Activated naive CD8-positive, alpha-beta T cell treated with anti-CD3 and anti-CD28 coated beads, Interleukin-2, amount 10 ng/mL, durations not matched to agents 7 days and 5 days (primary cell): ENCODE data around the gene ADD2. TPM values are rescaled to one million over a fixed set of nuclear protein-coding genes. Genes with fewer than 3 reads are reported as not detected.

Experiments
- ATAC-seq: fragments of 150-1000 bp; cut with Tn5 transposase; one replicate; pipeline ENCODE4 v1.10.0; 2021; ENCODE audit warnings: low read depth, moderate library complexity
- POLR2A ChIA-PET: fragments of 350-600 bp; sonication (Branson Sonifier 250); formaldehyde crosslinking; loops from one replicate; lab custom pipeline; 2021; ENCODE audit warnings: antibody characterized with exemption; lab: Charles Lee
- DNase-seq: peaks from one replicate; pipeline ENCODE4 v3.0.0; 2021
- H3K27ac Mint-ChIP-seq: one replicate; pipeline ENCODE4 v1.8.0; 2022; ENCODE audit warnings: mild to moderate bottlenecking, mixed read lengths
- H3K27me3 Mint-ChIP-seq: one replicate; pipeline ENCODE4 v1.8.0; 2022; ENCODE audit warnings: mild to moderate bottlenecking, moderate library complexity, mixed read lengths
- H3K36me3 Mint-ChIP-seq: one replicate; pipeline ENCODE4 v1.8.0; 2021; ENCODE audit warnings: mild to moderate bottlenecking, mixed read lengths
- H3K4me1 Mint-ChIP-seq: one replicate; pipeline ENCODE4 v1.8.0; 2021; ENCODE audit warnings: mixed read lengths
- H3K4me3 Mint-ChIP-seq: one replicate; pipeline ENCODE4 v1.8.0; 2022; ENCODE audit warnings: mild to moderate bottlenecking, moderate library complexity, mixed read lengths
- H3K9me3 Mint-ChIP-seq: one replicate; pipeline ENCODE4 v1.8.0; 2021; ENCODE audit warnings: mixed read lengths
- total RNA-seq, 2 experiments: library from RNA; stranded (reverse); gene quantifications; one replicate each; pipeline ENCODE4 v1.2.3, GENCODE V29; 2021

ADD2 gene
- total RNA-seq, 2 experiments from 2014 or later = 20.9 to 25.7 TPM

GRCh38 chr2:70738159-70738558 is 29.8 kb downstream of the ADD2 start:
- no peaks in the 10 kb centered on the region for H3K36me3 Mint-ChIP-seq
- H3K27me3 Mint-ChIP-seq = peaks cover 6% of the 10 kb centered on the region
- H3K27ac Mint-ChIP-seq = no peak overlapping the region

GRCh38 chr2:70735071-70735470 is 32.9 kb downstream of the ADD2 start:
- POLR2A ChIA-PET = no interaction called here
- peaks cover 10% of the 10 kb centered on the region for H3K4me1 Mint-ChIP-seq
- no peak for DNase-seq
- H3K27me3 Mint-ChIP-seq = peaks cover 6% of the 10 kb centered on the region
- no peak overlapping the region for H3K27ac Mint-ChIP-seq
- no peaks in the 10 kb centered on the region for H3K9me3 Mint-ChIP-seq
- no peak overlapping the region for H3K4me3 Mint-ChIP-seq
- H3K36me3 Mint-ChIP-seq = no peaks in the 10 kb centered on the region
- no peak for ATAC-seq

More at GRCh38 chr2:70738159-70738558, 29.8 kb downstream of the ADD2 start:
- peaks cover 9% of the 10 kb centered on the region for H3K4me1 Mint-ChIP-seq
- ATAC-seq (no peak), DNase-seq (no peak)
- no peaks in the 10 kb centered on the region for H3K9me3 Mint-ChIP-seq
- H3K4me3 Mint-ChIP-seq = no peak overlapping the region
- POLR2A ChIA-PET = no interaction called here

GRCh38 chr2:70733646-70734180 is 34.3 kb downstream of the ADD2 start:
- Mint-ChIP-seq H3K4me3 (no peak overlapping the region), H3K27me3 (peaks cover 6% of the 10 kb centered on the region), H3K27ac (no peak overlapping the region), H3K4me1 (peaks cover 10% of the 10 kb centered on the region), H3K9me3 (no peaks in the 10 kb centered on the region), H3K36me3 (no peaks in the 10 kb centered on the region)
- DNase-seq (no peak), ATAC-seq (no peak)
- POLR2A ChIA-PET = no interaction called here

- no peak for DNase-seq
- ATAC-seq = no peak
- H3K4me1 Mint-ChIP-seq = peaks cover 10% of the 10 kb centered on the region
- H3K36me3 Mint-ChIP-seq = no peaks in the 10 kb centered on the region
- POLR2A ChIA-PET = no interaction called here
- H3K9me3 Mint-ChIP-seq = no peaks in the 10 kb centered on the region
- peaks cover 6% of the 10 kb centered on the region for H3K27me3 Mint-ChIP-seq
- no peak overlapping the region for H3K27ac Mint-ChIP-seq
- no peak overlapping the region for H3K4me3 Mint-ChIP-seq
These were observed 35.0 kb downstream of the ADD2 start for GRCh38 chr2:70732766-70733645.

GRCh38 chr2:70730730-70731129 is 37.3 kb downstream of the ADD2 start:
- ATAC-seq = no peak
- POLR2A ChIA-PET = no interaction called here
- Mint-ChIP-seq H3K27ac (no peak overlapping the region), H3K4me1 (peaks cover 10% of the 10 kb centered on the region), H3K36me3 (no peaks in the 10 kb centered on the region), H3K27me3 (peaks cover 6% of the 10 kb centered on the region), H3K9me3 (no peaks in the 10 kb centered on the region), H3K4me3 (no peak overlapping the region)
- no peak for DNase-seq

GRCh38 chr2:70729647-70730046 is 38.4 kb downstream of the ADD2 start:
- Mint-ChIP-seq H3K4me3 (no peak overlapping the region), H3K9me3 (no peaks in the 10 kb centered on the region), H3K27me3 (no peaks in the 10 kb centered on the region), H3K27ac (no peak overlapping the region), H3K36me3 (no peaks in the 10 kb centered on the region), H3K4me1 (peaks cover 5% of the 10 kb centered on the region)
- no peak for DNase-seq
- ATAC-seq = no peak
- POLR2A ChIA-PET = no interaction called here

GRCh38 chr2:70728128-70728527 is 39.9 kb downstream of the ADD2 start:
- POLR2A ChIA-PET = no interaction called here
- Mint-ChIP-seq H3K4me3 (no peak overlapping the region), H3K9me3 (no peaks in the 10 kb centered on the region), H3K27me3 (no peaks in the 10 kb centered on the region), H3K4me1 (peaks cover under 1% of the 10 kb centered on the region), H3K36me3 (no peaks in the 10 kb centered on the region), H3K27ac (no peak overlapping the region)
- no peak for ATAC-seq
- no peak for DNase-seq

- no peak for DNase-seq
- ATAC-seq = no peak
- H3K36me3 Mint-ChIP-seq = no peaks in the 10 kb centered on the region
- H3K4me3 Mint-ChIP-seq = no peak overlapping the region
- H3K4me1 Mint-ChIP-seq = no peaks in the 10 kb centered on the region
- POLR2A ChIA-PET = interaction anchor here (0.6 kb wide), 1 partner anchor 65 kb away, joined by 3 read pairs; no protein-coding TSS in a partner anchor
- H3K27me3 Mint-ChIP-seq = no peaks in the 10 kb centered on the region
- H3K9me3 Mint-ChIP-seq = no peaks in the 10 kb centered on the region
- no peak overlapping the region for H3K27ac Mint-ChIP-seq
These were observed 40.9 kb downstream of the ADD2 start for GRCh38 chr2:70726947-70727725.

- H3K4me1 Mint-ChIP-seq = no peaks in the 10 kb centered on the region
- POLR2A ChIA-PET = no interaction called here
- DNase-seq = no peak
- H3K4me3 Mint-ChIP-seq = no peak overlapping the region
- H3K27ac Mint-ChIP-seq = no peak overlapping the region
- H3K9me3 Mint-ChIP-seq = no peaks in the 10 kb centered on the region
- no peaks in the 10 kb centered on the region for H3K36me3 Mint-ChIP-seq
- no peak for ATAC-seq
- no peaks in the 10 kb centered on the region for H3K27me3 Mint-ChIP-seq
These were observed 42.5 kb downstream of the ADD2 start for GRCh38 chr2:70725505-70725904.

GRCh38 chr2:70724366-70724765 is 43.6 kb downstream of the ADD2 start:
- ATAC-seq (no peak), DNase-seq (no peak)
- H3K27ac Mint-ChIP-seq = no peak overlapping the region
- POLR2A ChIA-PET = no interaction called here
- H3K27me3 Mint-ChIP-seq = no peaks in the 10 kb centered on the region
- no peaks in the 10 kb centered on the region for H3K4me1 Mint-ChIP-seq
- H3K36me3 Mint-ChIP-seq = no peaks in the 10 kb centered on the region
- H3K9me3 Mint-ChIP-seq = no peaks in the 10 kb centered on the region
- H3K4me3 Mint-ChIP-seq = no peak overlapping the region

GRCh38 chr2:70723286-70723885 is 44.6 kb downstream of the ADD2 start:
- Mint-ChIP-seq H3K27ac (no peak overlapping the region), H3K27me3 (no peaks in the 10 kb centered on the region), H3K36me3 (no peaks in the 10 kb centered on the region), H3K4me1 (no peaks in the 10 kb centered on the region), H3K9me3 (no peaks in the 10 kb centered on the region), H3K4me3 (no peak overlapping the region)
- ATAC-seq = no peak
- POLR2A ChIA-PET = no interaction called here
- no peak for DNase-seq

GRCh38 chr2:70720124-70720523 is 47.9 kb downstream of the ADD2 start:
- POLR2A ChIA-PET = no interaction called here
- no peaks in the 10 kb centered on the region for H3K36me3 Mint-ChIP-seq
- H3K4me3 Mint-ChIP-seq = no peak overlapping the region
- H3K27ac Mint-ChIP-seq = no peak overlapping the region
- no peak for DNase-seq
- ATAC-seq = no peak
- no peaks in the 10 kb centered on the region for H3K27me3 Mint-ChIP-seq
- no peaks in the 10 kb centered on the region for H3K4me1 Mint-ChIP-seq
- H3K9me3 Mint-ChIP-seq = no peaks in the 10 kb centered on the region

- DNase-seq (no peak), ATAC-seq (no peak)
- H3K4me1 Mint-ChIP-seq = peaks cover 5% of the 10 kb centered on the region
- H3K9me3 Mint-ChIP-seq = no peaks in the 10 kb centered on the region
- no peaks in the 10 kb centered on the region for H3K27me3 Mint-ChIP-seq
- no peak overlapping the region for H3K27ac Mint-ChIP-seq
- H3K36me3 Mint-ChIP-seq = no peaks in the 10 kb centered on the region
- H3K4me3 Mint-ChIP-seq = no peak overlapping the region
- POLR2A ChIA-PET = no interaction called here
These were observed 48.8 kb downstream of the ADD2 start for GRCh38 chr2:70719231-70719630.
